ENCODE data around the gene PRPF6. TPM values are rescaled to one million over a fixed set of nuclear protein-coding genes. Genes with fewer than 3 reads are reported as not detected.

Gene PRPF6
- polyA plus RNA-seq, 2 of the 4 experiments (the other 2 are of a cell fraction), result 42.8 to 47.2 TPM

DNA sequence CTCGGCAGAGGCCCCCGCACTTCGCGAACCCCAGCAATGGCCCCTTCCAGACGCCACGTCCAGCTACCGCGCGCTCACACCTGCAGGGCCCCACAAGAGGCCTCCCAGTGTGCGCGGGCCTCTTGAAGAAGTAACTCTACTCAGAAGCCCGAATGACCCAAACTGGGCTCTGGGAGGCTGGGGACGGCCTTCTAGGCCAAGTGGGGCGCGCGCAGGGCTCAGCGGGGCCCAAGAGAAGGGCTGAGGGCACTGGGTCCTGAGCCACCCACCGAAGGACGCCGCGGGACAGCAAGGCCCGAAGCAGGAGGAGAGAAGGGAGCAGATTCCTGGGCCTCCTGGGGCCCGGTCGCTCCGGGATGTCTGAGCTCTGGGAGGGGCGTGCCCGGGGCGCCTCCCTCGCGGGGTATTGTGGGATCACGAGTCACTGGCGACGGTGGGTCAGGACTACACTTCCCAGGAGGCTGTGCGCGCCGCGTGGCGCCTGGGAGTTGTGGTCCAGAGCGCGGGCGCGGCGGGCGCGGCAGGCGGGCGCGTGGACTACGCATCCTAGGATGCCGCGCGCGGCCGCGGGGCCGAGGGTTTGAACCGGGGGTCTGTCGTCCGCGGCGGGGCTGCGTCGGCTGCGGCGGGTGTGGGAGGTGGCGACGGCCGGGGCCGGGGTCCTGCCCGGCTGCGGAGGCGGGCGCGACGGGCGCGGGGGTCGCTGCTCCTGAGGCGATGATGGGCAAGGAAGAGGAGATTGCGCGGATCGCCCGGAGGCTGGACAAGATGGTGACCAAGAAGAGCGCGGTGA is 81.9 kb downstream of the PRPF6 start, which contains the start of gene TCEA2 (continued):
- peak; percentile 91 for TF ChIP-seq PHF8 (IDR thresholded peaks at IDR 0.05; ENCODE audit: borderline replicate concordance, low read depth)
- TF ChIP-seq JUN (IDR thresholded peaks at IDR 0.05), result peak in 1 of 2 experiments; percentile 81; a peak in 3 of 5 replicates
- no peak for TF ChIP-seq HOXB5 (CRISPR knock-in tag; IDR thresholded peaks at IDR 0.05)
- no peak for TF ChIP-seq KDM5A (IDR thresholded peaks at IDR 0.05)
- no peak for TF ChIP-seq POLR2AphosphoS2 (conservative IDR thresholded peaks at IDR 0.05; ENCODE audit: low read length)
- peak; percentile 78 for TF ChIP-seq BCL3 (IDR thresholded peaks at IDR 0.05)
- TF ChIP-seq CBX8 (IDR thresholded peaks at IDR 0.05), result no peak
- TF ChIP-seq RCOR1 (IDR thresholded peaks at IDR 0.05; ENCODE audit: low read depth, low read length), result no peak
- TF ChIP-seq PBX3 (IDR thresholded peaks at IDR 0.05), result no peak
- TF ChIP-seq BHLHE40 (IDR thresholded peaks at IDR 0.05; ENCODE audit: low read depth, low read length), result no peak
- no peak for TF ChIP-seq CHD4 (IDR thresholded peaks at IDR 0.05; ENCODE audit: borderline replicate concordance)
- TF ChIP-seq ELK1 (IDR thresholded peaks at IDR 0.05; ENCODE audit: low read depth, low read length), result no peak
- TF ChIP-seq EP300 (IDR thresholded peaks at IDR 0.05), result no peak
- no peak for TF ChIP-seq KDM1A (IDR thresholded peaks at IDR 0.05; ENCODE audit: low read depth)
- peak; percentile 90 for TF ChIP-seq MYC (IDR thresholded peaks at IDR 0.05; ENCODE audit: borderline replicate concordance, low read length)
- TF ChIP-seq, protein P1, sequence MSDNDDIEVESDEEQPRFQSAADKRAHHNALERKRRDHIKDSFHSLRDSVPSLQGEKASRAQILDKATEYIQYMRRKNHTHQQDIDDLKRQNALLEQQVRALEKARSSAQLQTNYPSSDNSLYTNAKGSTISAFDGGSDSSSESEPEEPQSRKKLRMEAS (IDR thresholded peaks at IDR 0.05), result peak; percentile 85
- no peak for TF ChIP-seq FOSL2 (IDR thresholded peaks at IDR 0.05)
- no peak for TF ChIP-seq FOSL2 (CRISPR knock-in tag; IDR thresholded peaks at IDR 0.05)
- TF ChIP-seq POLR2A (IDR thresholded peaks at IDR 0.05; ENCODE audit: low read length), result peak; percentile 56
- TF ChIP-seq, protein P2, sequence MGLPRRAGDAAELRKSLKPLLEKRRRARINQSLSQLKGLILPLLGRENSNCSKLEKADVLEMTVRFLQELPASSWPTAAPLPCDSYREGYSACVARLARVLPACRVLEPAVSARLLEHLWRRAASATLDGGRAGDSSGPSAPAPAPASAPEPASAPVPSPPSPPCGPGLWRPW (IDR thresholded peaks at IDR 0.05), result no peak

DNA sequence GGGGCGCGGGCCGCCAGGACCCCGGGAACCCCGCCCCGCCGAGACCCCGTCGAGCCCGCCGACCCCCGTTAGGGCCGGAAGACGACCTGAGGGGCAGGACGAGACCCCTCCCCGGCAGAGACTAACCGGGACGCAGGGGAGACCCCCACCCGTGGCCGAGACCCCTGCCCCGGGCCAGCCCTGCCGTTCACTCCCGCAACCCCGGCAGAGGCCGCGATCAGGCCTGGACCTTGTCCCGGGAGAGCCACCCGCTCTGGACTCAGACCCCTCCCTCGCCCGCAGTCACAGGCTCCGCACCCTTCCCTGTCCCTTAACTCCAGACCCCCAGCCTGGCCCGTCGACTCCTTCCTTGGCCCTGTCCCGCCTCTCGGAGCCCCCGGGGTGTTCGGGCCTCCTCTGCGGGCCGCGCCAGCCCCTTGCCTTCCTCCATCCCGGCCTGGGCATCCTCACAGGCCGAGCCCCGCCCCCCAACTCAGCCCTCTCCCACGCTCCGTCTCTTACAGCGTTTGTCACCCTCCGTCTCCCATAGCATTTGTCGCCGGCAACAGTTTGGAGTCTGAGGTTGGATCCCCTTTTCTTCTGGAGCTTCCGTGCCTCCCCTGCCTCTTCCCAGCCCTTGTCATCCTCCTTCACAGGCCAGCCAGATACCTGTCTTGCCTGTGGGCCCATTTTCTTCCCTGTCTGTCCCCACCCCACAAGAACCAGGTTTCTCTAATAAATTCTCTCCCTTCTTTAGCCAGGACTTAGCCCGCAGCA is 82.6 kb downstream of the PRPF6 start:
- H3K9me3 ChIP-seq, result no peaks in the 10 kb centered on the region
- no peak for FAIRE-seq
- H3K4me1 ChIP-seq, result peaks cover 41% of the 10 kb centered on the region
- POLR2A ChIA-PET, result interaction anchor here (0.6 to 1.9 kb wide), 12 partner anchors 8 to 543 kb away, joined by 3 to 29 read pairs (median 4); partner anchors contain the start of genes OPRL1, PPDPF, PRPF6 and RGS19
- H3K4me3 ChIP-seq, result peak overlapping the region; percentile 97
- TF ChIP-seq BHLHE40 (IDR thresholded peaks at IDR 0.05; ENCODE audit: low read depth, low read length), result no peak
- TF ChIP-seq RAD21 (conservative IDR thresholded peaks at IDR 0.05 in 1 of 2, IDR thresholded peaks at IDR 0.05 in 1 of 2), result no peak
- no peak for TF ChIP-seq RNF2 (IDR thresholded peaks at IDR 0.05; ENCODE audit: borderline replicate concordance, low read depth)
- TF ChIP-seq POLR2A (IDR thresholded peaks at IDR 0.05; ENCODE audit: low read length), result no peak
- TF ChIP-seq TP53 (CRISPR knock-in tag; IDR thresholded peaks at IDR 0.05), result no peak
- TF ChIP-seq RCOR1 (IDR thresholded peaks at IDR 0.05; ENCODE audit: low read depth, low read length), result no peak
- TF ChIP-seq, protein P2 (IDR thresholded peaks at IDR 0.05), result no peak
- TF ChIP-seq PBX3 (IDR thresholded peaks at IDR 0.05), result no peak
- TF ChIP-seq, protein P3, sequence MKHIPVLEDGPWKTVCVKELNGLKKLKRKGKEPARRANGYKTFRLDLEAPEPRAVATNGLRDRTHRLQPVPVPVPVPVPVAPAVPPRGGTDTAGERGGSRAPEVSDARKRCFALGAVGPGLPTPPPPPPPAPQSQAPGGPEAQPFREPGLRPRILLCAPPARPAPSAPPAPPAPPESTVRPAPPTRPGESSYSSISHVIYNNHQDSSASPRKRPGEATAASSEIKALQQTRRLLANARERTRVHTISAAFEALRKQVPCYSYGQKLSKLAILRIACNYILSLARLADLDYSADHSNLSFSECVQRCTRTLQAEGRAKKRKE (CRISPR knock-in tag; IDR thresholded peaks at IDR 0.05; ENCODE audit: low read depth), result no peak
- TF ChIP-seq CHD4 (IDR thresholded peaks at IDR 0.05; ENCODE audit: borderline replicate concordance), result no peak
- no peak for DNase-seq (ENCODE audit: low read depth in 1 of 2, low spot score in 1 of 2)
- H3K27ac ChIP-seq, result peak overlapping the region; percentile 96 to 98
- peak overlapping the region; percentile 99 for H3K4me2 ChIP-seq
- ATAC-seq, result peak in 1 of 2 experiments; percentile 27; a peak in 3 of 6 replicates
- CTCF ChIA-PET, result interaction anchor here (1.2 to 7.2 kb wide), 7 partner anchors 11 to 526 kb away, joined by 3 to 143 read pairs (median 7); partner anchors contain the start of gene C20orf204
- WGBS (ENCODE audit: missing lambda C conversion rate), result 4% methylated on average over 29 of the region's 51 CpGs
